ENCODE data around the gene SERINC5. TPM values are rescaled to one million over a fixed set of nuclear protein-coding genes. Genes with fewer than 3 reads are reported as not detected.
"Not testable (repeated sequence)": the region's sequence is repeated elsewhere in the genome, so short reads cannot be mapped to it uniquely, and the experiment has no call there.

SERINC5 gene
- total RNA-seq, 2 donors from 2014 or later, result 23.3 to 26.7 TPM

DNA sequence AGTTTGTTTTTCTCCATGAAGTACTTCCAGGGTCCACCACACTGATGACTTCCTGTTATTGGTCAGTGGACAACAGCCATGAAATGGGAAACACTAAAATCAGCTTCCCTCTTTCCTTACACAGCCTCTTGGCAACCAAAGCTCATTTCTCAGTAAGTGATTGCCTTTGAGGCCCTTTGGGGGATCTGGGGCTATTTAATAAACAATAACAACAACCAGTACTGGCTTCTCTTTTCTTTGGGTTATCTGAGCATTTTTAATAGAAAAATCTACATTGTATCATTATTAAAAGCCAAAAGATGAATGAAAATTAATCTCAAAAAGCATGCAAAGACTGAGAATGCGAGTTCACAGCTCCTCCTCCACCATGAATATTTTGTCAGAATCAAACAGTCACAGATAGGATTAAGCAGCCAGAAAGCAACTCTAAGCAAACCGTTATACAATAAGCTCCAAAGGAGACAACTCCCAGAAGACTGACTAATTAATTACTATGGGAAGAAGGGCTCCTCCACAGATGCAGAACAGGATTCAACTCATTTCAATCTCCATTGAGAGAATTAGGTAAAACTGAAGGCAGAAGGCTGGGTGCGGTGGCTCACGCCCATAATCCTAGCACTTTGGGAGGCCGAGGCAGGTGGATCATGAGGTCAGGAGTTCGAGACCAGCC, 68.3 kb downstream of the SERINC5 start:
- no peaks in the 10 kb centered on the region for H3K9me3 ChIP-seq
- intact Hi-C loops (cut with DNase I), result no loop called here
- no peaks in the 10 kb centered on the region for H3K36me3 ChIP-seq (replicated peaks in 1 of 2; ENCODE audit: insufficient read depth in 1 of 2, low read depth in 2 of 2)
- H3K27ac ChIP-seq, result peak overlapping the region in 3 of 4 donors; percentile 43 to 66 (median 45)
- ATAC-seq, result no peak
- H3K27me3 ChIP-seq, result no peaks in the 10 kb centered on the region
- no peak for DNase-seq
- TF ChIP-seq POLR2A (IDR thresholded peaks at IDR 0.05), result no peak
- TF ChIP-seq, protein P1, sequence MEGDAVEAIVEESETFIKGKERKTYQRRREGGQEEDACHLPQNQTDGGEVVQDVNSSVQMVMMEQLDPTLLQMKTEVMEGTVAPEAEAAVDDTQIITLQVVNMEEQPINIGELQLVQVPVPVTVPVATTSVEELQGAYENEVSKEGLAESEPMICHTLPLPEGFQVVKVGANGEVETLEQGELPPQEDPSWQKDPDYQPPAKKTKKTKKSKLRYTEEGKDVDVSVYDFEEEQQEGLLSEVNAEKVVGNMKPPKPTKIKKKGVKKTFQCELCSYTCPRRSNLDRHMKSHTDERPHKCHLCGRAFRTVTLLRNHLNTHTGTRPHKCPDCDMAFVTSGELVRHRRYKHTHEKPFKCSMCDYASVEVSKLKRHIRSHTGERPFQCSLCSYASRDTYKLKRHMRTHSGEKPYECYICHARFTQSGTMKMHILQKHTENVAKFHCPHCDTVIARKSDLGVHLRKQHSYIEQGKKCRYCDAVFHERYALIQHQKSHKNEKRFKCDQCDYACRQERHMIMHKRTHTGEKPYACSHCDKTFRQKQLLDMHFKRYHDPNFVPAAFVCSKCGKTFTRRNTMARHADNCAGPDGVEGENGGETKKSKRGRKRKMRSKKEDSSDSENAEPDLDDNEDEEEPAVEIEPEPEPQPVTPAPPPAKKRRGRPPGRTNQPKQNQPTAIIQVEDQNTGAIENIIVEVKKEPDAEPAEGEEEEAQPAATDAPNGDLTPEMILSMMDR (IDR thresholded peaks at IDR 0.05), result no peak
- WGBS, 2 donors, result 81 to 86% methylated on average over 6 of the region's 6 CpGs
- no peak overlapping the region for H3K4me3 ChIP-seq
- peaks cover 61% of the 10 kb centered on the region for H3K4me1 ChIP-seq

DNA sequence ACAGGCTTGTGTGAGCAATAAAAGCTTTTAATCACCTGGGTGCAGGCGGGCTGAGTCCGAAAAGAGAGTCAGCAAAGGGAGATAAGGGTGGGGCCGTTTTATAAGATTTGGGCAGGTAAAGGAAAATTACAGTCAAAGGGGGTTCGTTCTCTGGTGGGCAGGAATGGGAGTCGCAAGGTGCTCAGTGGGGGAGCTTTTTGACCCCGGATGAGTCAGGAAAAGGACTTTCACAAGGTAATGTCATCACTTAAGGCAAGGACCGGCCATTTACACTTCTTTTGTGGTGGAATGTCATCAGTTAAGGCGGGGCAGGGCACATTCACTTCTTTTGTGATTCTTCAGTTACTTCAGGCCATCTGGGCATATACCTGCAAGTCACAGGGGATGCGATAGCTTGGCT, 70.3 kb downstream of the SERINC5 start:
- H3K36me3 ChIP-seq (replicated peaks in 1 of 2; ENCODE audit: insufficient read depth in 1 of 2, low read depth in 2 of 2); ATAC-seq; DNase-seq; H3K27me3 ChIP-seq; H3K9me3 ChIP-seq; intact Hi-C loops (cut with DNase I); H3K4me3 ChIP-seq: not testable (repeated sequence)
- Histone ChIP-seq H3K4me1 (peaks cover 71% of the 10 kb centered on the region), H3K27ac (peak overlapping the region in 2 of 4 donors; percentile 79)
- WGBS, 2 donors, result 77 to 88% methylated on average over 9 of the region's 9 CpGs

DNA sequence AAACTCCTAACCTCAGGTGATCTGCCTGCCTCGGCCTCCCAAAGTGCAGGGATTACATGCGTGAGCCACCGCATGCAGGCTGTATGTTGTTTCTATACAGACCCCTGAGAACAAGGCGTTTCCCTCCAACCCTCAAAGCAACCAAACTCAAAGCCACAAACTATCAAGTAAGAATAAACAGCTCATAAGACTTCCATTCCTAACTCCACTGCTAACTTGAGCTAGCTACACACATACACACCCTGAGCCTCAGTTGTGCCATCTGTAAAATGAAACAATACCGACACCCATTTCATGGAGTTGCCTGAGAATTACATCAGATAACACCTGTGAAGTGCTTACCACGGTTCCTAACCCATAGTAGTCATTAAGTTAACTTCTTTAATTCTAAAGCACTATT, 70.8 kb downstream of the SERINC5 start:
- intact Hi-C loops (cut with DNase I), result no loop called here
- no peaks in the 10 kb centered on the region for H3K9me3 ChIP-seq
- no peak overlapping the region for H3K4me3 ChIP-seq
- DNase-seq (no peak), ATAC-seq (no peak)
- peak overlapping the region; percentile 43 to 79 (median 74) for H3K27ac ChIP-seq
- WGBS, 2 donors, result 89 to 93% methylated on average over 6 of the region's 6 CpGs
- H3K36me3 ChIP-seq (replicated peaks in 1 of 2; ENCODE audit: insufficient read depth in 1 of 2, low read depth in 2 of 2), result no peaks in the 10 kb centered on the region
- peaks cover 74% of the 10 kb centered on the region for H3K4me1 ChIP-seq
- H3K27me3 ChIP-seq, result no peaks in the 10 kb centered on the region
- TF ChIP-seq, protein P1 (IDR thresholded peaks at IDR 0.05), result no peak
- no peak for TF ChIP-seq POLR2A (IDR thresholded peaks at IDR 0.05)

DNA sequence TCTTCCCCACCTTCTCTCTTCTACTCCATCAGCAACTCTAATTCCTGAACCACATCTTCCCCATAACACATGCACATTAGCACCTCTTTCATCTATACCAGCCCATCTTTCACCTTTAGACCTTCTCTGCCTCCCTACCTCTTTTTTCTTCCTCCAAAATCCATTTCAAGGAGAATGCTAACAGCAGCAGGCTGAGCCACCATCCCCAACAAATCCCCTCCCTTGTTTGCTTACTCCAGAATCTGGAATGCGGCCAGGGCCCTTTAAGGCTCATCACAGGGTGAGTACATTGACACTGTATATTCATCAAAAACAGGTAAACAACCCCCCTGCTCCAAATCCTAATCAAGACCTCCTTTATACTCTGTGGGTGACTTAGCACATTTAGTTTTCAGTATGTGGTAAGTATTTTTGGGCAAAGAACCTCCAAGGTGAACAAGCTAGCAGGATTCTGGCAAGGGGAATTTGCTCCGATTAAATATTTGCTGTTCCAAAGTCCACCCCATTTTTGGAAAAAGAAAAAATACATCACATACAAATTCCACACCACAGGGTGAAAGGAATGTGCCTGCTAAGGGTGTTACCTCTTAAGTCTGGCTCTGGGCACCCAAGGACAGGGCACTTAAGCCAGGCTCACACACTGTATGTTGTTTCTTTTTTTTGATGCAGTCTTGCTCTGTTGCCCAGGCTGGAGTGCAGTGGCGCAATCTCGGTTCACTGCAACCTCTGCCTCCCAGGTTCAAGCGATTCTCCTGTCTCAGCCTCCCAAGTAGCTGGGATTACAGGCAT, 71.4 kb downstream of the SERINC5 start:
- Histone ChIP-seq H3K27me3 (no peaks in the 10 kb centered on the region), H3K27ac (peak overlapping the region; percentile 43 to 79 (median 74)), H3K4me3 (no peak overlapping the region), H3K36me3 (replicated peaks in 1 of 2; ENCODE audit: insufficient read depth in 1 of 2, low read depth in 2 of 2) (no peaks in the 10 kb centered on the region), H3K9me3 (no peaks in the 10 kb centered on the region), H3K4me1 (peaks cover 74% of the 10 kb centered on the region)
- intact Hi-C loops (cut with DNase I), result no loop called here
- WGBS, 2 donors, result 13 to 33% methylated on average over 5 of the region's 5 CpGs
- DNase-seq (peak; percentile 57 to 86 (median 70)), ATAC-seq (peak; percentile 86)
- peak in 1 of 3 donors; percentile 24 for TF ChIP-seq POLR2A (IDR thresholded peaks at IDR 0.05)
- TF ChIP-seq, protein P1 (IDR thresholded peaks at IDR 0.05), result no peak

DNA sequence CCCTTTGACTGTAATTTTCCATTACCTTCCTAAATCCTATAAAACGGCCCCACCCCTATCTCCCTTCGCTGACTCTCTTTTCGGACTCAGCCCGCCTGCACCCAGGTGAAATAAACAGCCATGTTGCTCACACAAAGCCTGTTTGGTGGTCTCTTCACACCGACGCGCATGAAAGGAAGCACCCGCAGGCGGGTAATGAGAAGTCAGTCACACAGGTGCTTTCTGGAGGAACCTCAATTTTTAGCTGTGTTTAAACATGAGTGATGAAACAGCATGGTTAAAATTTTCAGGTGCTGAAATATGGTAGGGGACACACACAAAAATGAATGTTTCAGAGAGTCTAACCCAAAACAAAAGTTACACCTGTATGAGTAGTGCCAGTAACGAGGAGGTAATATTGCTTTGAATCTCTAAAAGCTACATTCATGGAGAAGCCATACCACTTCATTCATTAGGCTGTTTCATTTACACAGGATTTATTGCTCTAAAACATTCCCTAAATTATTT, 72.1 kb downstream of the SERINC5 start:
- H3K9me3 ChIP-seq; H3K4me3 ChIP-seq; ATAC-seq; intact Hi-C loops (cut with DNase I); DNase-seq; H3K27me3 ChIP-seq; H3K36me3 ChIP-seq (replicated peaks in 1 of 2; ENCODE audit: insufficient read depth in 1 of 2, low read depth in 2 of 2): not testable (repeated sequence)
- WGBS, 2 donors, result 39 to 72% methylated on average over 10 of the region's 10 CpGs
- peak overlapping the region; percentile 3 to 79 (median 74) for H3K27ac ChIP-seq
- H3K4me1 ChIP-seq, result peaks cover 74% of the 10 kb centered on the region

Measured in body of pancreas (tissue), 4 donors.